GM12801 (cell line): ENCODE results near the gene TMEM63B.
A peak's percentile ranks its signal among the peaks of the same experiment; 100 is the strongest.

Experiments used
- TF ChIP-seq, protein P1 (sequence below): IDR thresholded peaks from one replicate; pipeline ENCODE4 v1.5.1; 2011; ENCODE audit warnings: control low read depth; ENCODE audit not compliant: insufficient read length; ENCODE audit errors: extremely low read depth

The TMEM63B gene

DNA sequence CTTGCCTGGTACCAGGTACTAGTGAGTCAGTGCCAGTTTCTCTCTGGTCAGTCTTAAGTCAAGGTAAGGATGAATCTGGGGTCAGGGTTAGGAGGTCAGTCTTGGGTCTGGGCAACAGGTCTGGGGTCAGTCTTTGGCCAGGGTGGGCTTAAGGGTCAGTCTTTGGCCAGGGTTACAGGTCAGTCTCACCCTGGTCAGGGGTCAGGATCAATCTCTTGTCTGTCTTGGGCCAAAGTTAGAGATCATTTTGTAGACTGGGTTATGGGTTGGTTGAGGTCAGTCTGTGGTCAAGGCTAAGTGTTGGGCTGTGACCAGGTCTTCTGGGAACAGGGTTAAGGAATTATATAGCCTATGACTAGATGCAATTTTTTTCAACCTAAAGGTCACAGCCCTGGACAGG, 18.5 kb downstream of the TMEM63B start:
- TF ChIP-seq, protein P1, sequence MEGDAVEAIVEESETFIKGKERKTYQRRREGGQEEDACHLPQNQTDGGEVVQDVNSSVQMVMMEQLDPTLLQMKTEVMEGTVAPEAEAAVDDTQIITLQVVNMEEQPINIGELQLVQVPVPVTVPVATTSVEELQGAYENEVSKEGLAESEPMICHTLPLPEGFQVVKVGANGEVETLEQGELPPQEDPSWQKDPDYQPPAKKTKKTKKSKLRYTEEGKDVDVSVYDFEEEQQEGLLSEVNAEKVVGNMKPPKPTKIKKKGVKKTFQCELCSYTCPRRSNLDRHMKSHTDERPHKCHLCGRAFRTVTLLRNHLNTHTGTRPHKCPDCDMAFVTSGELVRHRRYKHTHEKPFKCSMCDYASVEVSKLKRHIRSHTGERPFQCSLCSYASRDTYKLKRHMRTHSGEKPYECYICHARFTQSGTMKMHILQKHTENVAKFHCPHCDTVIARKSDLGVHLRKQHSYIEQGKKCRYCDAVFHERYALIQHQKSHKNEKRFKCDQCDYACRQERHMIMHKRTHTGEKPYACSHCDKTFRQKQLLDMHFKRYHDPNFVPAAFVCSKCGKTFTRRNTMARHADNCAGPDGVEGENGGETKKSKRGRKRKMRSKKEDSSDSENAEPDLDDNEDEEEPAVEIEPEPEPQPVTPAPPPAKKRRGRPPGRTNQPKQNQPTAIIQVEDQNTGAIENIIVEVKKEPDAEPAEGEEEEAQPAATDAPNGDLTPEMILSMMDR, result no peak

DNA sequence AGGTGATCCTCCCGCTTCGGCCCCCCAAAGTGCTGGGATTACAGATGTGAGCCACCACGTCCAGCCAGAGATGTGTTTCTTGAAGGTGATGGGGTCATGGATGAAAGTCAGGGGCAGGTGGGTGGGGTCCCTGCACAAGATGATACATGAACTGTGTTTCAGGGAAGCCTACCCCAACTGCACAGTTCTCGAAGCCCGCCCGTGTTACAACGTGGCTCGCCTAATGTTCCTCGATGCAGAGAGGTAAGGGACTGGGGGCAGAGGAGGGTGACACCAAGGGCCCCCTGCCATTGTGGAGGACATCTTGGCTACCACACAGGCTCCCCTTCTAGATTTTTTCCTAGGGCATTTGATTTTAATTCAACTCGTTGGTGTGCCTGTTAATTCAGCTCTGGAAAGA, 19.3 kb downstream of the TMEM63B start:
- TF ChIP-seq, protein P1, result no peak

DNA sequence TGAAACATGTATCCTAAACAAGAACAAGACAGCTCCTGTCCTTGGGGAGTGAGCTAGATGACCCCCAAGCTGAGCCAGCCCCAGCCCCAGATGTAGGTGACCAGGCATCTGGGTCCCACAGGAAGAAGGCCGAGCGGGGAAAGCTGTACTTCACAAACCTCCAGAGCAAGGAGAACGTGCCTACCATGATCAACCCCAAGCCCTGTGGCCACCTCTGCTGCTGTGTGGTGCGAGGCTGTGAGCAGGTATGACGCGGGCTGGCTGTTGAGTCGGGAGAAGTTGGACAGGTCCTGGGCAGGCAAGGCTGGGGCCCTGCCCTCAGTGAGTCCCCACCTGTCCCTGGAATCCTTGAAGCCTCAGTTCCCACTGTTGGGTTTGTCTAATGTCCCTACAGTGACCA, 19.9 kb downstream of the TMEM63B start:
- TF ChIP-seq, protein P1, result no peak

DNA sequence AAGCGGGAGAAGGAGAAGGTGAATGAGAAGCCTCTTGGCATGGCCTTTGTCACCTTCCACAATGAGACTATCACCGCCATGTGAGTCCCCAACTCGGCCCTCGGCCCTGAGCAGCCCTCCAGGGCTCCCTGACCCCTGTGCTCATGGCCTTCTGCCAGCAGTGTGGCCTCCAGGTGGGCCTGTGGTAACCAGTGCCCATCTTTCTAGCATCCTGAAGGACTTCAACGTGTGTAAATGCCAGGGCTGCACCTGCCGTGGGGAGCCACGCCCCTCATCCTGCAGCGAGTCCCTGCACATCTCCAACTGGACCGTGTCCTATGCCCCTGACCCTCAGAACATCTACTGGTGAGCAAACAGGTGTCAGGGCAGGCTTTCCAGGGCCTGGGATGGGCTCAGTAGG, 21.0 kb downstream of the TMEM63B start:
- TF ChIP-seq, protein P1, result no peak

DNA sequence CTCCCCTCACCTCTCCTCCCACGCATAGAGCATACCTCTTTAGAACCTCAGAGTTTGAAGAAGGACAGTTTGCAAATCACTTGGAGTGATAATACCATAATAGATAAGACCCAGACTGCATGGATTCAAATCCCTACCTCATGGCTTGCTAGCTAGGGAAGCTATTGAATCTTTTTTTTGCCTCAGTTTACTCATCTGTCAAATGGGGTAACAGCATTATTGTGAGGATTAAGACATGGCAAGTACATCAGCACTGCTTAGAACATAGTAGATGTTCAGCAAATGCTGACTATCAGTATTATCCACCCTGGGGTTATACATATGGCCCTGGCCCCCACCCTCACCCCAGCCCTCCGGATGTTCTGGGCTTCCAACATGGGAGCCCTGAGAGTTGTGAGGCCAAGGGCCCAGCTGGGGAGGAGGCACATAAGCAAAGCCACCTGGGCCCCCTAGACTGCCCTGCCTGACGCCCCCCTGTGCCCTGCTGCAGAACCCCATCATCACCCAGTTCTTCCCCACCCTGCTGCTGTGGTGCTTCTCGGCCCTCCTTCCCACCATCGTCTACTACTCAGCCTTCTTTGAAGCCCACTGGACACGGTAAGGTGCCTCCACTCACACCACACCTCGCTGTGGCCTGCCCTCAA, 22.1 kb downstream of the TMEM63B start:
- TF ChIP-seq, protein P1, result no peak

DNA sequence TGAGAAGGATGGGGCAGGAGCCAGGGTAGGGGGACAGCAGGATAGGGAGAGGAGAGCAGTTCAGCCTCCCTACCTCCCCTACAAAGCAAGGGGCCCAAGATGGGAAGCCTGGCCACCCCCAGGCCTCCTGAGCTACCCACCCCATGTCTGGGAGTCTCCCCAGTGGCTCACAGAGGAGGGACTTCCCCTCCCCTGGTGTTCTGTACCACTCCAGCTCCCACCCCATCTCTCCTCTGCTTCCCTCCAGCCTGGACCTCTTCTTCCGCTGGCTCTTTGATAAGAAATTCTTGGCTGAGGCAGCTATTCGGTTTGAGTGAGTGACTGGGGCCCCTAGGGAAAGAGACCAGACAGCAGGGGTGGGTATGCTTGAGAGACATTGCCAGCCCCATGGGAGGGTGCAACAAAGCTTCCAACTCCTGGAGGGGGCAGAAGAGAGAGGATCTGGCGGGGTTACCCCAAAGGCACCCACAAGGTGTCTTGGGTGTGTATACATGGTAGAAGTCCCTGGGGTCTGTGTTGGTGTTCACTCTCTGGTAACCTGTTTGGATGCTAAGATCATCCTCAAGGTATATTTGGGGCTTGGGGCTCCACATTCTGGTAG, 23.1 kb downstream of the TMEM63B start:
- TF ChIP-seq, protein P1, result no peak

DNA sequence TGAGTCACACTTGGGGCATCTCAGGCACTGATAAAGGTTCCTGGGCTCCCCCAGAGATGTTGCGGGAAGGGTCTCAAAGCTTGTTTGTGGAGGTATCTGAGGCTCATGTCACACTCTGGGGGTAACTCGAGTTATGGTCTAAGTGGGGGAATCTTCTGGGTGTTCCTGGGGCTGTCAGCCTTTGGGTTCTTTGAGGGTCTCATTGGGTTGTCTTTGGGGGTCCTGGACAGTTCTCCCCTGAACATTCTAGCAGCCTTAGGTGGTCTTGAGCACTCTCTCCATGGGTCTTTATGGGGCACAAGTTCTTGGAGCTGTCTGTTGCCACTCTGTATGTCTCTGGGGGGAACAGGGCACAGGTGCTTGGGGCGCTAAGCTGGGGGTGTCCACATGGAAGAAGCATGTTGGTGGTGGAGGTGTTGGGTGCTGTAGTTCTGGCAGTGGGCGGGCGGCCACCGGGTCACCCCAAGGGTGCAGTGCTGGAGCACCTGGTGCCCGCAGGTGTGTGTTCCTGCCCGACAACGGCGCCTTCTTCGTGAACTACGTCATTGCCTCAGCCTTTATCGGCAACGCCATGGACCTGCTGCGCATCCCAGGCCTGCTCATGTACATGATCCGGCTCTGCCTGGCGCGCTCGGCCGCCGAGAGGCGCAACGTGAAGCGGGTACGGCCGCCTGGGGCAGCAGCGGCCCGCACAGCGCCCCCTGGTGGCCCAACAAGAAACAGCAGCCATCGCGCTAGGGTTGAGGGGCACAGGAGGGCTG, 24.2 kb downstream of the TMEM63B start:
- TF ChIP-seq, protein P1, result peak; percentile 84
